HG03039 (cell line): ENCODE measurements around the gene THYN1.
A peak's percentile ranks its signal among the peaks of the same experiment; 100 is the strongest.

Experiments used
- ATAC-seq: cut with Tn5 transposase; IDR thresholded peaks from one replicate; pipeline ENCODE4 v1.9.1; 2021; ENCODE audit warnings: mild to moderate bottlenecking, moderate library complexity; ENCODE audit not compliant: unreplicated experiment

Gene THYN1

GRCh38 chr11:134252346-134253187 is 585 bp downstream of the THYN1 start:
- peak; percentile 13 for ATAC-seq

- ATAC-seq: no peak
Measured at GRCh38 chr11:134250675-134251074, 2.5 kb downstream of the THYN1 start.

DNA sequence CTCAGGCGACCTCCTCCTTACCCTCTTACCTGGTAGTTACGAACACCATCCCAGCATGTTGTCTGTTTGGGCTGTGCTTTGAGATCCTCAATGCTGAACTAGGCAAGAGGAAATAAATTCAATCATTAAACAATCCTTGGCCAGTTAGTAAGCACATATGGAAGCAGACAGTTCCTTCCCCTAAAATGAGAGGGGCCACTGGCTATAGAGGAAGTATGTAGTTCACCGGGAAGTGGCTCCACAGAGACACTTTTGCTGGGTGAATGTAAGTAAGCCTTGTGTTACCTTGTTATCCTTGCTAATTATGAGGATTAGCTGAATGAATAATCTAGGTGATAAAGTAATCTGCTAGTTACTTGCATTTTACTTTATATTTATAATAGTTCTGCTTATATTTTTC is 2.9 kb downstream of the THYN1 start:
- no peak for ATAC-seq

GRCh38 chr11:134248910-134249480 is 4.2 kb downstream of the THYN1 start:
- no peak for ATAC-seq

GRCh38 chr11:134246678-134247077 is 6.5 kb downstream of the THYN1 start:
- no peak for ATAC-seq

- ATAC-seq: no peak
Measured at GRCh38 chr11:134246100-134246499, 7.1 kb downstream of the THYN1 start.

GRCh38 chr11:134245434-134245833 is 7.7 kb downstream of the THYN1 start:
- ATAC-seq: no peak

GRCh38 chr11:134244593-134244992 is 8.6 kb downstream of the THYN1 start:
- ATAC-seq: no peak

- no peak for ATAC-seq
Measured at GRCh38 chr11:134243913-134244312, 9.2 kb downstream of the THYN1 start.

- no peak for ATAC-seq
Measured at GRCh38 chr11:134242376-134242775, 10.8 kb downstream of the THYN1 start.

GRCh38 chr11:134240592-134240991 is 12.6 kb downstream of the THYN1 start:
- ATAC-seq: no peak

DNA sequence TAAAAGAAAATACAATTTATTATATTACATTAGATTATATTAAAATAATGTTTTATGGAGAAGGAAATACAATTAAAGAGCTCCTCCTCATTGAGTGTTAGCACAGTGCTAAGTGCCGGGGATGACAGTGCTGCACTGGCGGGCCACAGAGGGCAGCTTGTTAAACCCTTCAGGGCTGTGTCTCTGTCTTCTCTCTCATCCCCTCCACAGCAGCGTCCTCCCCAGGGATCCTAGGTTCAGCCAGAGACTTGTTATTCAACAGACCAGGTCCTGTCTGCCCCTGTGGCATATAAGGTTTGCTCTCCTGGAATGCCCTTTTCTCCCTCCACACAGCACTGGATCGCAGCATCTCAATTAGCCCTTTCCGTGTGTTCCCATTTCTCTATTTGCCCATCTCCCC is 14.2 kb downstream of the THYN1 start:
- ATAC-seq: no peak

- no peak for ATAC-seq
Measured at GRCh38 chr11:134237557-134237922, 15.6 kb downstream of the THYN1 start.

GRCh38 chr11:134236834-134237556 is 16.2 kb downstream of the THYN1 start:
- no peak for ATAC-seq

DNA sequence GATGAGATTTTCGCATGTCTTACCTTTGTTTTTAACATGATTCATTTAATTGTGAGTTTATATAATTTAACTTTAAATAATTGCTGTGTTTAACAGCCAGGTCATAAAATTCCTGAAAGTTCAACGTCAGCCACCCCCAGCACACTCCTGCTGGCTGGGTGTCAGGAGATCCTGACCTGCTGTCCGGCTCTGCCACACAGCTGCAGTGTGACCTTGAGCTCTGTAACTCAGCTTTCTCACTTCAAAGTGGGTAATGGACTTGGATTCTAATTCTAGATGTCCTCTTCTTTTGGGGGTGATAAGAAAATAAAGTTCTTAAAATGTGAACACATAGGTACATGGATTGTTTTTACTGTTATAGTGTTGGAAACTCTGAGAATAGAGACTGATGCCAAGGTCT is 17.8 kb downstream of the THYN1 start:
- ATAC-seq: no peak

GRCh38 chr11:134233729-134234179 is 19.4 kb downstream of the THYN1 start:
- ATAC-seq: no peak

DNA sequence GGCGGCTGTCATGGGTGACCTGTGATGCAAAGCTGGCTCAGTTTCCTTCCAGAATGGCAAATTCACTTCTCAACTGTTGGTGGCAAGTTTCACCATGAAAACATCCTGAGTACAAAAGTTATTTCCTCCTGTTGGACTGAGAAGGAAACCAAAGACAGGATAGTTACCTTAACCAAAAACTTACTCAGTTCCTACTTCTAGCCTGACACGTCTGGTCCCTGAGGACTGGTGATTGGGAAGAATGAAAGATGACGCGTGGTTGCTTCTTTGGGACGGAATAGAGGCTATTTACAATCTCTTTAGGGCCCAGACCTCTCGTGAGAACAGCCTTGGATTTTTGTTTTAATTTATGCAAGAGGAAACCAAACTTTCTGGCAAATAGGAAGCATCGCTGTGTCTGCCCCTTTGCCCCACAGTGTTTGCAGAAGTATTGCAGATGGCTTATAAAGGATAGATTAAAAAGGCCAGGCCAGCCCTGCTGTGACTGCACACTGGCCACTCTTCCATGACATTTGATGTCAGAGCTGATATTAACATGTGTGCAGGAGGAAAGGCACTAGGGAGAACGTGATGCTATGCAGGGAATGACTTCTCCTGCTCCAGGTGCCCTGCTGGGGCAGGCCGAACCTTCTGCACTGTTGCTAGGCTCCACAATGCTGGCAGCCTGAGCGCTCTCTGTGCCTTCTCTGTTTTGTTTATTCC is 21.0 kb downstream of the THYN1 start:
- ATAC-seq: no peak

DNA sequence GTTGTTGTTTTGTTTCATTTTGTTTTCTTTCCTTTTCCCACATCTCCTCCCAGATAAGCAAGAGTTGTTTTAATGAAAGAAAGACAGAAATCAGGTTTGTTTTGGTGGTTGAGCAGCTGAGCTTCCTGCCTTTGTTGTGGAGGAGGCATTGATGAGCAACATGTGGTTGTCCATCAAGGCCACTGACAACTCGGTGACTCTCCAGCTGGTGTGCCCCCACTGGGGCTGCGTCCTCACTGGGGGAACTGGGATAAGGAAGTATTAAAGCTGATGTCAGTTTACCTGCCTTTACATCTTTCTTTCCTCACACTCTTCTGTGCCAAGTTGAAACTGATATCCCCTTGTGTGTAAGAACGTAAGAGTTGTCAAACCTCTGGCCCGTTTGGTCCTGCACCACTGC is 22.8 kb downstream of the THYN1 start:
- no peak for ATAC-seq

- ATAC-seq: no peak
Measured at GRCh38 chr11:134229126-134229790, 23.9 kb downstream of the THYN1 start.

- peak; percentile 41 for ATAC-seq
Measured at GRCh38 chr11:134228625-134229024, 24.5 kb downstream of the THYN1 start.
